WERI-Rb-1 (cell line): Measurements from ENCODE around the gene ESRRA.
A peak's percentile ranks its signal among the peaks of the same experiment; 100 is the strongest.

Source experiments
- DNase-seq: peaks from one replicate; pipeline ENCODE4 v3.0.0-alpha.2; 2020
- H3K27ac ChIP-seq: fragments of 250-450 bp; sonication (Bioruptor Pico); 2 replicates; pipeline ENCODE4 v1.5.1; 2020; ENCODE audit warnings: mild to moderate bottlenecking, moderate library complexity
- H3K27me3 ChIP-seq: fragments of 250-450 bp; sonication (Bioruptor Pico); 2 replicates; pipeline ENCODE4 v1.5.1; 2021; ENCODE audit warnings: mild to moderate bottlenecking, low read depth, moderate library complexity; ENCODE audit not compliant: insufficient read depth, severe bottlenecking
- H3K36me3 ChIP-seq: fragments of 250-450 bp; sonication (Bioruptor Pico); 2 replicates; pipeline ENCODE4 v1.5.1; 2020; ENCODE audit warnings: mild to moderate bottlenecking, moderate library complexity
- H3K4me3 ChIP-seq: 2 replicates; pipeline ENCODE4 v1.5.1; 2011; ENCODE audit warnings: low read depth, mild to moderate bottlenecking, control low read depth, low read length
- H3K9me3 ChIP-seq: fragments of 250-450 bp; sonication (Bioruptor Pico); 2 replicates; pipeline ENCODE4 v1.5.1; 2021; ENCODE audit warnings: mild to moderate bottlenecking, moderate library complexity; ENCODE audit not compliant: severe bottlenecking
- CTCF ChIP-seq: IDR thresholded peaks from 2 replicates; pipeline ENCODE4 v1.5.1; 2011; ENCODE audit warnings: low read depth, mild to moderate bottlenecking, control low read depth, inconsistent platforms, low read length

Gene ESRRA

DNA sequence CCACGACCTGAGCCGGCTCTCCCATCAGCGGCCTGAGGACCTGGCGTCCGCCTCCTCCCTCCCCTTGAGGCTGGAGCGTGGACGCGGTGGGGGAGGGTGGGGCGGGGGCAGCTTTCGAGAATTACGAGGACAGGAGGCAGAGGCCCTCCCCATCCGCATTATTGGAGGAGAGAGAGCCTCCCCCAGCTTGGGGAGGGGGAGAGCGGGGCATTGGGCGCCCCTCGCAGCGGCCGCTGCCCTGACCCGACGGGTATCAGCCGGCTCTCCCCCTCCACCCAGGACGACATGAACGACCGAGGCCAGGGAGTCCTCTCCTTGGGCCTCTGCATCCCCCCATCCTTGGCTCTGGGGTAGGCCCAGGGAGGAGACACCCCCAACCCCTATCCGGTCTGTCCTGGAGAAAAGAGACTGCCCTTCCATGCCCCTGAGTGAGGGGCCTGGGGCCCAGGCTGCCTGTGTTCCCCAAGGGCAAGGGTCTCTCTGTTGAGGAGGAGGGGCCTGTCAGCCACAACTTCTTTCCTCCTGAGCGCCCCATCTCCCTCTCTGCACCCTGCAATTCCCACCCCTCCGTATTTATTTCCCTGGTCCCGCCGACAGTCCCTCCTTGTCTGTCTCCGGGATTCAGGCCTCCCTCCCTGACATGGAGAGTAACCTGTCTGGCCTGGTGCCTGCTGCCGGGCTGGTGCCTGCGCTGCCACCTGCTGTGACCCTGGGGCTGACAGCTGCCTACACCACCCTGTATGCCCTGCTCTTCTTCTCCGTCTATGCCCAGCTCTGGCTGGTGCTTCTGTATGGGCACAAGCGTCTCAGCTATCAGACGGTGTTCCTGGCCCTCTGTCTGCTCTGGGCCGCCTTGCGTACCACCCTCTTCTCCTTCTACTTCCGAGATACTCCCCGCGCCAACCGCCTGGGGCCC is 19.2 kb upstream of the ESRRA start:
- Histone ChIP-seq H3K9me3 (no peaks in the 10 kb centered on the region), H3K27ac (peak overlapping the region; percentile 91), H3K4me3 (peak overlapping the region; percentile 96), H3K36me3 (peaks cover 23% of the 10 kb centered on the region), H3K27me3 (peaks cover 6% of the 10 kb centered on the region)
- peak; percentile 39 for DNase-seq
- peak; percentile 27; the same call in 1 of the 2 replicates for TF ChIP-seq CTCF

DNA sequence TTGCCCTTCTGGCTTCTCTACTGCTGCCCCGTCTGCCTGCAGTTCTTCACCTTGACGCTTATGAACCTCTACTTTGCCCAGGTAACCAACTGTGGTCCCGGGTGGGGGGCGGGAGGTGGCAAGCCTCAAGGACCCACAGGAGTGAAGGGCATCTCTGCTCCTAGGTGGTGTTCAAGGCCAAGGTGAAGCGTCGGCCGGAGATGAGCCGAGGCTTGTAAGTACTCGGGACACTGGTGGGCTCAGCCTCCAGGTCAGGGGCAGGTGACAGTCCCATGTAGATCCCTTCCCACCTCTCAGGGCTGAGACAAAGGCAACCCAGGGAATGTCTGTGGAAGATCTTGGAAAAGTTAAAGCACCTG is 18.5 kb upstream of the ESRRA start:
- no peak overlapping the region for H3K4me3 ChIP-seq
- no peak overlapping the region for H3K27ac ChIP-seq

DNA sequence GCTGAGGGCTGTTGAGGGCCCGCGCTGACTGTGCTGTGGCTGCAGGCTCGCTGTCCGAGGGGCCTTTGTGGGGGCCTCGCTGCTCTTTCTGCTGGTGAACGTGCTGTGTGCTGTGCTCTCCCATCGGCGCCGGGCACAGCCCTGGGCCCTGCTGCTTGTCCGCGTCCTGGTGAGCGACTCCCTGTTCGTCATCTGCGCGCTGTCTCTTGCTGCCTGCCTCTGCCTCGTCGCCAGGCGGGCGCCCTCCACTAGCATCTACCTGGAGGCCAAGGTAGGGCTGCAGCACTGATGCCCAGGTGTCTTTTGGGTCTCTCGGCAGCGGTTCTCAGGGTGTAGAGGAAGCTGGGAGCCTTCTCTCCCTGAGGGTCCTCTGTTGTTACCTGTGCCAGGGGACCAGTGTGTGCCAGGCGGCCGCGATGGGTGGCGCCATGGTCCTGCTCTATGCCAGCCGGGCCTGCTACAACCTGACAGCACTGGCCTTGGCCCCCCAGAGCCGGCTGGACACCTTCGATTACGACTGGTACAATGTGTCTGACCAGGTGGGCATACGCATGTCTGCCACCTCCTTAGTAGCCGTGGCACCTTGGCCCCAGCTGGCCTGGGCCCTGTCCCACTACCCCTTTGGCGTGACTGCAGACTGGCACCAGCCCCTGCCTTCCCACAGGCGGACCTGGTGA is 17.5 kb upstream of the ESRRA start:
- Histone ChIP-seq H3K27ac (no peak overlapping the region), H3K4me3 (no peak overlapping the region), H3K27me3 (peaks cover 16% of the 10 kb centered on the region), H3K36me3 (peaks cover 8% of the 10 kb centered on the region), H3K9me3 (no peaks in the 10 kb centered on the region)
- DNase-seq, result no peak
- TF ChIP-seq CTCF, result no peak

More for the DNA sequence above, 18.5 kb upstream of the ESRRA start:
- DNase-seq, result no peak
- no peak for TF ChIP-seq CTCF
- Histone ChIP-seq H3K27me3 (peaks cover 9% of the 10 kb centered on the region), H3K9me3 (no peaks in the 10 kb centered on the region), H3K36me3 (peaks cover 17% of the 10 kb centered on the region)

DNA sequence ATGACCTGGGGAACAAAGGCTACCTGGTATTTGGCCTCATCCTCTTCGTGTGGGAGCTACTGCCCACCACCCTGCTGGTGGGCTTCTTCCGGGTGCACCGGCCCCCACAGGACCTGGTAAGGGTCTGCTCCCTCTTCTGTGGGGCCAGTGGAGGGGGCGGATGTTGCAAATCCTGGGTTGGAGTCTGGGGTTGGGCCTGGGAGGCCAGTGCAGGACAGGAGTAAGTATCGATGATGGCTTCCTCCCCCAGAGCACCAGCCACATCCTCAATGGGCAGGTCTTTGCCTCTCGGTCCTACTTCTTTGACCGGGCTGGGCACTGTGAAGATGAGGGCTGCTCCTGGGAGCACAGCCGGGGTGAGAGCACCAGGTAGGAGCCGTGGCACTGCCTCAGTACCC is 17.0 kb upstream of the ESRRA start:
- TF ChIP-seq CTCF, result no peak
- H3K9me3 ChIP-seq, result no peaks in the 10 kb centered on the region
- peaks cover 22% of the 10 kb centered on the region for H3K27me3 ChIP-seq
- no peak for DNase-seq
- no peak overlapping the region for H3K27ac ChIP-seq
- peaks cover 3% of the 10 kb centered on the region for H3K36me3 ChIP-seq
- no peak overlapping the region for H3K4me3 ChIP-seq

DNA sequence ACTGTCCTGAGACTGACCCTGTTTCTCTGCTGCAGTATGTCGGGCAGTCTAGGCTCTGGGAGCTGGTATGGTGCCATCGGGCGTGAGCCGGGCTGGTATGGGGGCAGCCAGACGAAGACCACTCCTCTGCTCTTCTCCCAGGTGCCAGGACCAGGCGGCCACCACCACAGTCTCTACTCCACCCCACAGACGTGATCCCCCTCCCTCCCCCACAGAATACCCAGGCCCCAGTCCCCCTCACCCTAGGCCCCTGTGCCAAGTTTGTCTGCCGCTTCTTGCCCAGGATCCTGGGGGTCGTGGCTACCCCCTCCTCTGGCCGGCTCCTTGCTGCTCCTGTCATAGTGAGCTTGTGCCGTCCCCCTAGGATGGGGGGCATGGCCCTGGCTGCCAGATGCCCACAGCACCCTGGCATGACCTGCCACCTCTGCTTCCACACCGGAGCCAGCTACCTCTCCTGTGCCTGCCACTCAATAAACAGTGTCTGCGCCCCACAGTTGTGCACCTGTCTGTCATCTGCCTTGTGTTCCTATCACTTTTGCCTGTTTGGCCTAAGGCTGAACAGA is 16.2 kb upstream of the ESRRA start:
- no peak overlapping the region for H3K27ac ChIP-seq
- TF ChIP-seq CTCF, result no peak
- H3K27me3 ChIP-seq, result peaks cover 22% of the 10 kb centered on the region

More for the DNA sequence above, 16.2 kb upstream of the ESRRA start:
- H3K36me3 ChIP-seq, result no peaks in the 10 kb centered on the region
- H3K4me3 ChIP-seq, result no peak overlapping the region
- no peaks in the 10 kb centered on the region for H3K9me3 ChIP-seq
- DNase-seq, result no peak
